Amniotic stem cell (primary cell): ENCODE results near the gene UACA.

Experiments
- DNase-seq: peaks from one replicate; lab custom pipeline; 2025; lab: John Stamatoyannopoulos, UW

Gene UACA

DNA sequence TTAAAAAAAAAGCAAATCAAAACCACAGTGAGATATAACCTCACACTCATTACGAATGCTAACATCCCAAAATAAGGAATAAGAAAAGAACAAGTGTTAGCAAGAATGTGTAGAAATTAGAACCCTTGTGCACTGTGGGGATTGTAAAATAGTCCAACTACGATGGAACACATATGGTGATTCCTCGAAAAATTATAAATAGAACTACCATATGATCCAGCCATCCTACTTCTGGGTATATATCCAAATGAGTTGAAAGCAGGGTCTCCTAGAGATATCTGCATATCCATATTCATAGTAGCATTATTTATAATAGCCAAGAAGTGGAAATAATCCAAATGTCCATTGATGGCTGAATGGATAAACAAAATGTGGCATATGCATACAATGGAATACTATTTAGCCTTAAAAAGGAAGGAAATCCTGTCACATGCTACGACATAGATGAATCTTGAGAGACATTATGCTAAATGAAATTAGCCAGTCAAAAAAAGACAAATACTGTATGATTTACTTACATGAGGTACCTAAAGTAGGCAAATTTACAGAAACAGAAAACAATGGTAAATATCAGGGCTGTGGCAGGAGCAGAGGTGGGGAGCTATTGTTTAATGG is 55.6 kb downstream of the UACA start:
- DNase-seq: no peak

- no peak for DNase-seq
Observed at GRCh38 chr15:70704731-70705130, 58.6 kb downstream of the UACA start.

GRCh38 chr15:70704166-70704565 is 59.2 kb downstream of the UACA start:
- no peak for DNase-seq

- no peak for DNase-seq
Observed at GRCh38 chr15:70703096-70703878, 60.1 kb downstream of the UACA start.

- DNase-seq: no peak
Observed at GRCh38 chr15:70702584-70702983, 60.8 kb downstream of the UACA start.

- peak; percentile 29 for DNase-seq
Observed at GRCh38 chr15:70701891-70702568, 61.3 kb downstream of the UACA start.

GRCh38 chr15:70701171-70701570 is 62.2 kb downstream of the UACA start:
- DNase-seq: no peak

DNA sequence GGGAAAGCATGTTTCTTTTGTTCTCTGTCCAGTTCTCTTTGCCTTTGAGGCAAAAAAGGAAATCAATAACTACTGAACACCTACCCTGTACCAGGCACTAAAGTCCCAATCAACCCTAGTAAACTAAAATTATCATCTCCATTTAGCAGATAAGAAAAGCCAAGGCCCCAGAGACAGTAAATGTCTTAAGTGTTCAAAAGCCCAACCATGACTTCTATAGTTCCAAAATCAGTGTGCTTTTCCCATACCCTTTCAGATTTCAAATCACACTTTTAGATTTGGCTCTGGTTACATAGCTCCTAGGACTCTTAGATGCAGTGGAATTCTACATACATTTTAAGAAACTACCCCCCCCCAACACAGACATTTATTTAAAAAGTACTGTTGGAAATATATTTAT is 63.5 kb downstream of the UACA start:
- DNase-seq: no peak

DNA sequence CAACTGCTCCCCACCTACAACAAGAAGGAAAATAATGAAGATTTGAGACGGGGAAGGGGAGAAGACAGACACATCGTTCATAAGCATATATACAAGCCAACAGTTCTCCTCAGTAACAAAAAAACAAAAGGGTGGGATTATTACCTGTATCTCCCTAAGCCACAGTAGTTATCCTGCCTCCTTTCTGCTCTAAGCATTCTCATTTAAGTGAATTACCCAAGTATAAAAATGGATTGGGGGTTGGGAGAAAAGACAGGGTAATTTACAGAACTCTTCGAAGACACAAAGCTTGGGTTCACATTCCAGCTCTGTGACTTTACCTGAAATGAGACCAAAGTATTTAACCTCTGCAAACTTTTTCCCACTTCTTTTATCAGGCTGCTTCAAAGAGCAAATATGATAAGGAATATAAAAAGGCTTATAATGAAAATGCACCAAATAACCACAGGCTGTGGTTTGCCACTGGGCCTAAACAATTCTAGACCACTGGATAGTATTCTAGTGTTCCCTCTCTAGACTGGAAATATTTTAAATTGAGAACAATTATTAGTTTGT is 64.4 kb downstream of the UACA start:
- DNase-seq: no peak

- DNase-seq: no peak
Observed at GRCh38 chr15:70698426-70698825, 64.9 kb downstream of the UACA start.

DNA sequence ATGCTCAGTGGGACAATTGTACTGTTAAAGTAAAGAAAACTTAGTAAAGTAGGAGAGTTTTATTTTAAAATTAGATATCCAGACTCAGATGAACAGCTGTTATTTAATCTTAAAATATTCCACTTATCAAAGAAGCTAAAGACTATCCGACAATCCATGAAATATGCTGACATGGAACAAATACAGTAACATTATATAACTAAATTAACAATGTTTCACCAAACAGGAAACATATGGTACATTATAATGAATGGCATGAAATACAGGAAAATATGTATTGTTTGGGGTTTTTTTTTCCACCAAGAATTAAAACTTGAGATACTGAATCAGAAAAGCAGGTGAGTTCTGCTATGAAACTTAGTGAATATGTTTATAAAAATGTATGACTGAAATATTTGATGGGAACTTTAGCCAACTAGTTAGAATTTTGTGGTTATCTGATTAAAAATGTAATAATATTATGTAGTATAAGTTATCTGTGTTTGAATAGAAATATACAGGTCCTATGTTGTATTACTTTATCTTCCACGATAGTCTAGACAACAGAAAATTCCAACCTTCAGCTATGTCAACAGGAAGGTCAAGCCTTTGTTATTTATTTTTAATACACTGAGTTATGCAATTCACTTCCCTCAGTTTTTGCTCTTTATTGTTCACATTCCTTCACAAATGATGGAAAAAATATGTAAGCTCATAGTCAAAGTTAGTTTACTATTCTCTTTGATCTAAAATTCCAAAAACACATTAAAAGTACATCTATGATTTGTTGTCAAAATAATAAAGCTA is 72.7 kb downstream of the UACA start:
- no peak for DNase-seq

- no peak for DNase-seq
Observed at GRCh38 chr15:70690021-70690420, 73.3 kb downstream of the UACA start.

DNA sequence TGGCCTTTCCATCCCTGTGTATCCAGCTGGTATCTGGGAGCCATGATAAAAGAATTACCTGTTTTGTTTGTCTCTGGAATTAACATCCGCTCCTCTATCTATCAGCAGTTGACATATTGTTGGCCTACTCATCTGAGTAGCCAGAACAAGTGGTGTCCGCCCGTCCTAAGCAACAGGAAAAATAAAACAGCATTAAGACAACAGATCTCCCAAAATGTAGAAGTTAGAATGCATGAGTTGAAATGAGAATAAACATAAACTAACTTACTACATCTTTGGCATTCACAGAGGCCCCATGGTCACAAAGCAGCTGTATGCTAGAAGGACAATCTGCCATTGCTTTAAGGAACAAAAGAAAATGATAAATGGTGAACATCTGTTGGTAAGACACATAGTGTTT is 75.9 kb downstream of the UACA start:
- DNase-seq: no peak

- DNase-seq: no peak
Observed at GRCh38 chr15:70680817-70681216, 82.5 kb downstream of the UACA start.

GRCh38 chr15:70679919-70680231 is 83.5 kb downstream of the UACA start:
- DNase-seq: no peak

DNA sequence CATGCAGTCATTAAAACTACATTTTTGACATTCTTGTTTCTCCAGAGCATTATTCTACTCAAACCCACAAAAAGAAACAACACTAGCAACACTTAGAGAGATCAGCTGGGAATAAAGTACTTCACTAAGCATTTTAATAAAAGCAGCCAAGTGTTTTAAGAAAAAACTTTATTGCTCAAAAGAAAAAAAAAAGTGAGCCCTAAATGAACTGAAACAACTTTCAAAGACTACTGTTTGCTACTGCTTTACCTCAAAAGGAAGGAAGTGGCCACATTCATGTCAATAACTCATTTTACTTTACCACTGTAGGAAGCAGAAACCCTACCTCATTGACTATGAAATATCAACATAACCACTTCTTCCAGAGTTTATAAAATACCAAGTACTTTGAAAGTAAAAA is 91.3 kb downstream of the UACA start:
- no peak for DNase-seq

GRCh38 chr15:70670680-70671079 is 92.7 kb downstream of the UACA start:
- DNase-seq: no peak

DNA sequence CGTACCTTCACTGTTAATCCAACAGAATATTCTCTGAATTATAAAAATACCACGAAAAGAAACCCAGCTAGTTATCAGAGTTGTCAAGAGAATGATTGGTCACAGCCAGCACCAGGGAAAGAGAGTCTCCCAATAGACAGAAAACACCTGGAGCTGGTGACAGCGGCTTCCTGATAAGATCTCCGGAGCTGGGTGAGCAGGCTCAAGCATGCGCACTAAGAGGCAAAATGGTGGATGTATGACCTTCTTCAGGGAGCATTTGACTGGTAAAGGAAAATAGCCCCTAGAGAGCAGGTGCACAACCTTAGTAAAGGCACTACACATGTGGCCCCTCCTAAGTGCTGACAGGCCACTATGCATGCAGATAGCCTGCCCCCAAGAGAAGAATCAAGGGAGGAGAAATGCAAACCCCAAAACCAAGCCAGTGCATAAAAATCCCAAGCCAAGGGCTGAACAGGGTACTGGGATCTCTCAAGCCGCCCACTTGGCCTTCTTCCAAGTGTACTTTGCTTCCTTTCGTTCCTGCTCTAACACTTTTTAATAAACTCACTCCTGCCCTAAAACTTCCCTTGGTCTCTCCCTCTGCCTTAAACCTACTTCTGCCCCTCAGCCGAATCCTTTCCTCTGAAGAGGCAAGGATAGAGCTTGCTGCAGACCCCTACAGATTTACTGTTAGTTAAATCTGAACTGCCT is 93.2 kb downstream of the UACA start:
- DNase-seq: no peak

GRCh38 chr15:70669006-70669602 is 94.3 kb downstream of the UACA start:
- DNase-seq: no peak

DNA sequence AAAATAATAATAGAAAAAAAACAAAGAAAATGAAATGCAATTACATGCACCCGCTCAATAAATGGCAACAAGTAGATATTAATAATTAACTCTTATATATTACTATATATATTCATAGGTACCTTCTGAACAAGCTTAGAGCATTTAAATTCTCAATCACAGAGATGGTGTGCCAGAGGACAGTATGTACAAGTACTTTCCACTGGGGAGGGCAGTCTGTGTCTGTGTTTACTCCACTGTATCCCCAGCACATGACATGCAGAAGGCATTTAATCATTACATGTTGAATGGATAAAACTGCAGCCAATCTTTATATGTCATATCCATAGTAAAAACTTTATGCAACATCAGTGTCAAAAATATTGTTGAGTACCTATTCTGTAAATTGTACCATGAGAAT is 97.8 kb downstream of the UACA start:
- DNase-seq: no peak

DNA sequence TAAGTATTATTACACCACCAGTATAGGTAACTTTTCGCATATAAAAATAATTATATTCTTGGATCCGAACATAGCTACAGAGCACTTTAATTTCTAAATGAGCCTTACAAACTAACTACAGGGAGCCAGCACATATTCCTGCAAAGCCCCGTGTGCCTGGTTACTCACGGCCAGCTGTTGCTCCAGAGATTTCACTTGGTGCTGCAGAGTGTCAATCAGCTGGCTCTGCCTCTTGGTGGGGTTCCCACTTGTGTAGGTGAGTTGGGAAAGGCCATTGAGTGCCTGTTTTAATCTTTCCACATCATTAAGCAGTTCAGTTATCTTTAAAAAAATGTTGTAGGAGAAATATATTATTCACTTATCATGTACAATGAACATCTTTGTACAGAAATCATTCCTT is 98.9 kb downstream of the UACA start:
- DNase-seq: no peak
